ENCODE results near the gene OR4D9.

OR4D9 gene

DNA sequence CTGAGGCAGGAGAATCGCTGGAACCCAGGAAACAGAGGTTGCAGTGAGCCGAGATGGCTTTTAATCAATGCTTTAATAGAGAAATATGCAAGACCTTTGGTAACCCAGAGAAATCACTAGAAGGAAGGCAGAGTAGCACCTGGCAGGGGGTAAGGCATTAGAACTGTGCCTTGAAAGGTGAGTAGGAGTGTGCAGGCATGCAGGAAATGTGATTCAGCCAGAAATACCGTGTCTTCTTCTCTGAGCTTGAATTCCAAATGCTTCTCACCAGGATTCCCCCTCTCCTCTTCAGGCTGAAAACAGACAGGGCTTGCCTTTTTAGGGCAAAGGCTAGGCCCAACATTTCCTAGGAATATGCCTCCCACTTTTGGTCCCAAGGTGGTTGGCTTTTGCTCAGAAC is 51.0 kb downstream of the OR4D9 start:
- H3K4me3 ChIP-seq (ENCODE audit: low read depth, low read length): no peak overlapping the region
- DNase-seq (ENCODE audit: low read depth): no peak
- TF ChIP-seq, protein P1, sequence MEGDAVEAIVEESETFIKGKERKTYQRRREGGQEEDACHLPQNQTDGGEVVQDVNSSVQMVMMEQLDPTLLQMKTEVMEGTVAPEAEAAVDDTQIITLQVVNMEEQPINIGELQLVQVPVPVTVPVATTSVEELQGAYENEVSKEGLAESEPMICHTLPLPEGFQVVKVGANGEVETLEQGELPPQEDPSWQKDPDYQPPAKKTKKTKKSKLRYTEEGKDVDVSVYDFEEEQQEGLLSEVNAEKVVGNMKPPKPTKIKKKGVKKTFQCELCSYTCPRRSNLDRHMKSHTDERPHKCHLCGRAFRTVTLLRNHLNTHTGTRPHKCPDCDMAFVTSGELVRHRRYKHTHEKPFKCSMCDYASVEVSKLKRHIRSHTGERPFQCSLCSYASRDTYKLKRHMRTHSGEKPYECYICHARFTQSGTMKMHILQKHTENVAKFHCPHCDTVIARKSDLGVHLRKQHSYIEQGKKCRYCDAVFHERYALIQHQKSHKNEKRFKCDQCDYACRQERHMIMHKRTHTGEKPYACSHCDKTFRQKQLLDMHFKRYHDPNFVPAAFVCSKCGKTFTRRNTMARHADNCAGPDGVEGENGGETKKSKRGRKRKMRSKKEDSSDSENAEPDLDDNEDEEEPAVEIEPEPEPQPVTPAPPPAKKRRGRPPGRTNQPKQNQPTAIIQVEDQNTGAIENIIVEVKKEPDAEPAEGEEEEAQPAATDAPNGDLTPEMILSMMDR (IDR thresholded peaks at IDR 0.05; ENCODE audit: insufficient read depth, low read depth, low read length, missing control alignments): no peak

Measured in GM12865 (cell line).